ENCODE results near the gene BTF3.

Gene BTF3

DNA sequence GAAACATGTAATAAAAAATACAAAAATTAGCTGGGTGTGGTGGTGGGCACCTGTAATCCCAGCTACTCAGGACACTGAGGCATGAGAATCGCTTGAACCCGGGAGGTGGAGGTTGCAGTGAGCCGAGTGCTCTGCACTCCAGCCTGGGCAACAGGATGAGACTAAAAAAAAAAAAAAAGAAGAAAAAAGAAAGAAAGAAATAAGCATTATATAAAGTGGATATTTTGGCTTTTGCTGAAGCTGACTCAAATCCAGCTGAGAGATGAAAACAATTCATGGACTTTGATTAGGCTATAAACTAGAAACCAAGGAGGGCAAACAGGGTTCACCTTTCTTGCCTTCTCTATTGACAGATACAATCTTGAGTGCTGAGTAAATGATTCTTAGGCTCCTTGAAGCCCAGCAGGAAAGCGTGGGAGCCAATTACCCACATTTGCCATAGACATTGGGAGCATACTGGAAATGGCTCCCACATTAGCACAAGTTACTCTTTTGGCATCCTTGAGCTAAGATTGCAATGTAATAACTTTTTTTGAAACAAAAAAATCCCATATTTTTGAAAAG lies 2.4 kb upstream of the BTF3 start:
- DNase-seq: no peak
- no peak overlapping the region for H3K27ac ChIP-seq
- H3K36me3 ChIP-seq: peaks cover 0 to 4% (median 0%) of the 10 kb centered on the region in 3 donors
- no peaks in the 10 kb centered on the region for H3K27me3 ChIP-seq
- no peak overlapping the region for H3K4me3 ChIP-seq
- intact Hi-C loops (cut with DNase I; ENCODE audit: low total_unique reads): no loop called here
- H3K9me3 ChIP-seq: no peaks in the 10 kb centered on the region
- TF ChIP-seq, protein P1, sequence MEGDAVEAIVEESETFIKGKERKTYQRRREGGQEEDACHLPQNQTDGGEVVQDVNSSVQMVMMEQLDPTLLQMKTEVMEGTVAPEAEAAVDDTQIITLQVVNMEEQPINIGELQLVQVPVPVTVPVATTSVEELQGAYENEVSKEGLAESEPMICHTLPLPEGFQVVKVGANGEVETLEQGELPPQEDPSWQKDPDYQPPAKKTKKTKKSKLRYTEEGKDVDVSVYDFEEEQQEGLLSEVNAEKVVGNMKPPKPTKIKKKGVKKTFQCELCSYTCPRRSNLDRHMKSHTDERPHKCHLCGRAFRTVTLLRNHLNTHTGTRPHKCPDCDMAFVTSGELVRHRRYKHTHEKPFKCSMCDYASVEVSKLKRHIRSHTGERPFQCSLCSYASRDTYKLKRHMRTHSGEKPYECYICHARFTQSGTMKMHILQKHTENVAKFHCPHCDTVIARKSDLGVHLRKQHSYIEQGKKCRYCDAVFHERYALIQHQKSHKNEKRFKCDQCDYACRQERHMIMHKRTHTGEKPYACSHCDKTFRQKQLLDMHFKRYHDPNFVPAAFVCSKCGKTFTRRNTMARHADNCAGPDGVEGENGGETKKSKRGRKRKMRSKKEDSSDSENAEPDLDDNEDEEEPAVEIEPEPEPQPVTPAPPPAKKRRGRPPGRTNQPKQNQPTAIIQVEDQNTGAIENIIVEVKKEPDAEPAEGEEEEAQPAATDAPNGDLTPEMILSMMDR (IDR thresholded peaks at IDR 0.05): no peak
- peaks cover 0 to 26% (median 17%) of the 10 kb centered on the region in 4 donors for H3K4me1 ChIP-seq

DNA sequence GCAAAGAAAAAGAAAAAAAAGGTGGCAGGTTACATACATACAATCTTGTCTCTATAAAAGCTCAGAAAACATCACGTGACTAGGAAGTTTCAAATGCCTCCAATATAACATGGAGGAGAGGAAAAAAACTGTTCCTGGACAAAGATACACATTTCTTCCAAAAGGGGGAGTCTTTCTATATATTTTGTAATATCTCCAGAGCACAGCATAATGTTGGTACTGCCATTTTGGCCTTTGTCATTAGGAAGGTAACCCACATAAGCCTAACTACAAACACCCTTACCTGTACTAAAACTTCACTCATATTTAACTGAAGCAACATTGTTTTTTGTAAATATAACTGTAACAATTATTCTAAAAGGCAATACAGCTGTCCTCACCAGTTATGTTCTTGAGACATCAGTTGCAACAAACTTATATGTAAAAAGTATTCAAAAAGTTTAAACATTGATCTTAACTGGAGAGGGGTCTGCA lies 1.2 kb upstream of the BTF3 start:
- Histone ChIP-seq H3K27ac (no peak overlapping the region), H3K4me3 (no peak overlapping the region), H3K36me3 (peaks cover 8 to 15% (median 11%) of the 10 kb centered on the region in 3 donors), H3K4me1 (peaks cover 0 to 36% (median 23%) of the 10 kb centered on the region in 4 donors), H3K27me3 (no peaks in the 10 kb centered on the region), H3K9me3 (no peaks in the 10 kb centered on the region)
- no peak for DNase-seq
- TF ChIP-seq, protein P1 (IDR thresholded peaks at IDR 0.05): no peak
- intact Hi-C loops (cut with DNase I; ENCODE audit: low total_unique reads): no loop called here

DNA sequence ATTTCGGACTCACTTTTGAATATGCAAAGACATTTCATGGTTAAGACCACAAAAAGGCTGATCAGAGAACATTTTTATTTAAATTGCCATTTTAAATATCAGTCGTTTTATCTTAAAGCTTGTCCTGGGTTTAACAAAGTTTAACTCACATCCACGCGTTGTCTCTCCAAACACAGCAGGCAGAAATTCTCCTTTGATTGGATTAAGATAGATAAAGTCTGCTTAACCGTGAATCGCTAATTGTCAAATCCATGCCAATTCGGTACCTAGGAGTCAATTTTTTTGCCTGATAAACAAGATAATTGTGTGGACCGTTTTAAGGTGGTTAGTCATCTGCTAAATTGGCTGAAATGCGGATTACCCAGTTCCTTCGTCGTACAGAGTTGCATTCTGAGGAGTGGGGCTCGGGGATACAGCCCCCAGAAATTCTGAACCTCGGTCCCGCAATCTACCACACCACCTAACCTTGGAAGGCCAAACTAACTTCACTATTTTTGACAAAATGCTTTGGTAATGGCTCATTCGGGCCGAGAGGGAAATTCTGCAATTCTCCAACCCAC lies 665 bp upstream of the BTF3 start:
- H3K4me1 ChIP-seq: peaks cover 0 to 36% (median 23%) of the 10 kb centered on the region in 4 donors
- H3K27me3 ChIP-seq: no peaks in the 10 kb centered on the region
- no peak for DNase-seq
- peak overlapping the region; percentile 83 to 97 for H3K4me3 ChIP-seq
- H3K36me3 ChIP-seq: peaks cover 13 to 21% (median 15%) of the 10 kb centered on the region in 3 donors
- intact Hi-C loops (cut with DNase I; ENCODE audit: low total_unique reads): no loop called here
- H3K27ac ChIP-seq: peak overlapping the region; percentile 93 to 96
- TF ChIP-seq, protein P1 (IDR thresholded peaks at IDR 0.05): no peak
- no peaks in the 10 kb centered on the region for H3K9me3 ChIP-seq

DNA sequence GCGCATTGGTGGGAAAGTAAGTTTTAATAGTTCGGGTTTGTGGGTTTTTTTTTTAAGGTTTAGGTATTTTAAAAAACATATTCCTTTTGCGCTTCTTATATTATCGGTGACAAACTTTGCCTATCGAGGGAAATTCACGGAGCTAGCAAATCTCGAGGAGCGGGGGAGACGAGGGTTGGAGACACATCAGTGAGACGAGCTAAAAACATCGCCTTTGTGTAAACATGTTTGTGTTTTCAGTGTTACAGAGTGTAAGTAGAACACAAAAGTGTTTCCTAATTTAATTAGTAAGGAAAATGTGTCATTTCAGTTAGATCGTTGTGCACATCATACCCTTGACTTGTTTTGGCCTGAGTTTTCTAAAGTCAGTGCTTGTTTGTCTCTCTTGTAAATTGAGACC lies 945 bp downstream of the BTF3 start:
- H3K27ac ChIP-seq: peak overlapping the region; percentile 93 to 96
- H3K9me3 ChIP-seq: no peaks in the 10 kb centered on the region
- intact Hi-C loops (cut with DNase I; ENCODE audit: low total_unique reads): no loop called here
- H3K4me3 ChIP-seq: peak overlapping the region; percentile 83 to 97
- TF ChIP-seq, protein P1 (IDR thresholded peaks at IDR 0.05): no peak
- no peaks in the 10 kb centered on the region for H3K27me3 ChIP-seq
- peaks cover 28 to 37% (median 32%) of the 10 kb centered on the region in 3 donors for H3K36me3 ChIP-seq
- DNase-seq: no peak
- peaks cover 0 to 36% (median 23%) of the 10 kb centered on the region in 4 donors for H3K4me1 ChIP-seq

DNA sequence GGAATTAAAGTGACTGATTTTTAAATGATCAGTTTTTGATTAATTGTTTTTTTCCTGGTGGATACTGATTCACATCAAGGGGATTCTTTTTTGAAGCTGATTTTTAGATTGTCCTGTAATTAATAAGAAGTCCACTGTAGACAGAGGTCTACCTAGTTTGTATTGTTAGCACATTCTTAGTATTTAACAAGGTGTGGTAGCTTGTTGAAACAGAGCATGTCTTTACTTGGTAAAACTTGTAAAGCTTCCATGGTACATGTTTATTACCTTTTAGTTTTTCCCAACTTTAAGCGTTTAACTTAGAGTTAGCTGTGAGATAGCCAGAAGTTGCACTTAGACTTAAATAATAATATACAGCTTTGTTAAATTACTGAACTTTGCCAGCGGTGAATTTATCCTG lies 1.5 kb downstream of the BTF3 start:
- H3K4me3 ChIP-seq: peak overlapping the region; percentile 83 to 97
- H3K9me3 ChIP-seq: no peaks in the 10 kb centered on the region
- TF ChIP-seq, protein P1 (IDR thresholded peaks at IDR 0.05): no peak
- peaks cover 34 to 42% (median 37%) of the 10 kb centered on the region in 3 donors for H3K36me3 ChIP-seq
- H3K27ac ChIP-seq: no peak overlapping the region
- no peak for DNase-seq
- intact Hi-C loops (cut with DNase I; ENCODE audit: low total_unique reads): loop anchor here (10.0 kb wide), 1 partner anchor 55 kb away; the partner anchor contains the start of gene FOXD1
- H3K4me1 ChIP-seq: peaks cover 0 to 36% (median 23%) of the 10 kb centered on the region in 4 donors
- H3K27me3 ChIP-seq: no peaks in the 10 kb centered on the region
